ENCODE data around the gene EDARADD. TPM values are rescaled to one million over a fixed set of nuclear protein-coding genes. Genes with fewer than 3 reads are reported as not detected.

EDARADD gene
- total RNA-seq, 1 donor from 2014 or later = 4.2 TPM

- Histone ChIP-seq H3K4me3 (ENCODE audit: low read depth, low read length) (no peak overlapping the region), H3K27me3 (ENCODE audit: control insufficient read depth, insufficient read depth, low read length) (no peaks in the 10 kb centered on the region), H3K36me3 (ENCODE audit: control insufficient read depth, insufficient read depth, low read length) (no peaks in the 10 kb centered on the region)
- no peak for DNase-seq (ENCODE audit: low read depth)
- no peak for TF ChIP-seq CTCF (IDR thresholded peaks at IDR 0.05; ENCODE audit: insufficient read depth, low read length, poor library complexity, severe bottlenecking)
These were observed 7.6 kb downstream of the EDARADD start for GRCh38 chr1:236401698-236402097.

GRCh38 chr1:236403905-236404696 is 10.0 kb downstream of the EDARADD start:
- no peak overlapping the region for H3K4me3 ChIP-seq (ENCODE audit: low read depth, low read length)
- TF ChIP-seq CTCF (IDR thresholded peaks at IDR 0.05; ENCODE audit: insufficient read depth, low read length, poor library complexity, severe bottlenecking) = no peak
- H3K36me3 ChIP-seq (ENCODE audit: control insufficient read depth, insufficient read depth, low read length) = no peaks in the 10 kb centered on the region
- no peak for DNase-seq (ENCODE audit: low read depth)
- no peaks in the 10 kb centered on the region for H3K27me3 ChIP-seq (ENCODE audit: control insufficient read depth, insufficient read depth, low read length)

- TF ChIP-seq CTCF (IDR thresholded peaks at IDR 0.05; ENCODE audit: insufficient read depth, low read length, poor library complexity, severe bottlenecking) = no peak
- Histone ChIP-seq H3K27me3 (ENCODE audit: control insufficient read depth, insufficient read depth, low read length) (no peaks in the 10 kb centered on the region), H3K4me3 (ENCODE audit: low read depth, low read length) (no peak overlapping the region), H3K36me3 (ENCODE audit: control insufficient read depth, insufficient read depth, low read length) (no peaks in the 10 kb centered on the region)
- DNase-seq (ENCODE audit: low read depth) = no peak
These were observed 13.0 kb downstream of the EDARADD start for GRCh38 chr1:236407059-236407458.

GRCh38 chr1:236413688-236414087 is 19.6 kb downstream of the EDARADD start:
- no peak for TF ChIP-seq CTCF (IDR thresholded peaks at IDR 0.05; ENCODE audit: insufficient read depth, low read length, poor library complexity, severe bottlenecking)
- H3K36me3 ChIP-seq (ENCODE audit: control insufficient read depth, insufficient read depth, low read length) = no peaks in the 10 kb centered on the region
- DNase-seq (ENCODE audit: low read depth) = no peak

GRCh38 chr1:236416165-236416564 is 22.1 kb downstream of the EDARADD start:
- no peaks in the 10 kb centered on the region for H3K36me3 ChIP-seq (ENCODE audit: control insufficient read depth, insufficient read depth, low read length)
- no peak overlapping the region for H3K4me3 ChIP-seq (ENCODE audit: low read depth, low read length)
- H3K27me3 ChIP-seq (ENCODE audit: control insufficient read depth, insufficient read depth, low read length) = no peaks in the 10 kb centered on the region
- DNase-seq (ENCODE audit: low read depth) = no peak
- TF ChIP-seq CTCF (IDR thresholded peaks at IDR 0.05; ENCODE audit: insufficient read depth, low read length, poor library complexity, severe bottlenecking) = no peak

More at GRCh38 chr1:236413688-236414087, 19.6 kb downstream of the EDARADD start:
- Histone ChIP-seq H3K27me3 (ENCODE audit: control insufficient read depth, insufficient read depth, low read length) (no peaks in the 10 kb centered on the region), H3K4me3 (ENCODE audit: low read depth, low read length) (no peak overlapping the region)

GRCh38 chr1:236417336-236417735 is 23.2 kb downstream of the EDARADD start:
- Histone ChIP-seq H3K27me3 (ENCODE audit: control insufficient read depth, insufficient read depth, low read length) (no peaks in the 10 kb centered on the region), H3K4me3 (ENCODE audit: low read depth, low read length) (no peak overlapping the region), H3K36me3 (ENCODE audit: control insufficient read depth, insufficient read depth, low read length) (no peaks in the 10 kb centered on the region)
- TF ChIP-seq CTCF (IDR thresholded peaks at IDR 0.05; ENCODE audit: insufficient read depth, low read length, poor library complexity, severe bottlenecking) = no peak
- no peak for DNase-seq (ENCODE audit: low read depth)

All from kidney epithelial cell (primary cell).